Esophagus muscularis mucosa (tissue), 4 donors: ENCODE measurements around the gene SLC23A2. TPM values are rescaled to one million over a fixed set of nuclear protein-coding genes. Genes with fewer than 3 reads are reported as not detected.
A peak's percentile ranks its signal among the peaks of the same experiment; 100 is the strongest.

Experiments used
- DNase-seq: peaks from one replicate; pipeline ENCODE4 v3.0.0-alpha.2; 2017; ENCODE audit errors: extremely low spot score
- H3K27ac ChIP-seq, 4 donors: fragments of 200-600 bp; sonication (generic); replicated peaks in 1 of 4; 1 replicate in 3 of 4; 2 replicates in 1 of 4; pipeline ENCODE4 v1.5.1; 2016 to 2019; ENCODE audit warnings: mild to moderate bottlenecking in 1 of 4
- H3K27me3 ChIP-seq, 4 donors: fragments of 200-600 bp; sonication (generic); one replicate each; pipeline versions ENCODE4 v1.5.1 to v1.6.0; 2016 to 2019
- H3K36me3 ChIP-seq, 4 donors: fragments of 200-600 bp; sonication (generic); one replicate each; pipeline ENCODE4 v1.5.1; 2016 to 2019
- H3K4me1 ChIP-seq, 4 donors: fragments of 200-600 bp; sonication (generic); one replicate each; pipeline ENCODE4 v1.5.1; 2016 to 2019
- H3K4me3 ChIP-seq, 4 donors: fragments of 200-600 bp; sonication (generic); 1 replicate in 2 of 4; 2 replicates in 2 of 4; pipeline ENCODE4 v1.5.1; 2016 to 2019; ENCODE audit warnings: mild to moderate bottlenecking in 4 of 4, moderate library complexity in 1 of 4
- H3K9me3 ChIP-seq, 4 donors: fragments of 200-600 bp; sonication (generic); 1 replicate in 3 of 4; 2 replicates in 1 of 4; pipeline ENCODE4 v1.5.1; 2016 to 2019
- EP300 ChIP-seq: sonication (generic); formaldehyde crosslinking; IDR thresholded peaks from one replicate; pipeline ENCODE4 v1.6.1; 2017; ENCODE audit warnings: antibody characterized with exemption
- POLR2A ChIP-seq: fragments of 450-650 bp; IDR thresholded peaks from one replicate; pipeline ENCODE4 v1.6.1; 2017; ENCODE audit warnings: antibody characterized with exemption, moderate library complexity, mild to moderate bottlenecking, low read depth
- POLR2AphosphoS5 ChIP-seq, 2 donors: sonication (generic); formaldehyde crosslinking; IDR thresholded peaks; one replicate each; pipeline ENCODE4 v1.6.1; 2017; ENCODE audit warnings: antibody characterized with exemption in 2 of 2
- WGBS: methylation state at CpG from one replicate; pipeline ENCODE4 v1.1.5; 2018; 5-methylcytosine and 5-hydroxymethylcytosine counted together
- intact Hi-C: fragments of 100-400 bp; cut with DNase I; formaldehyde crosslinking; loops from one replicate; pipeline ENCODE4 v1.15.1; 2023
- total RNA-seq, 4 donors: library from RNA; depleted of rRNA; stranded (reverse); fragments of >200 nt; gene quantifications; one replicate each; pipeline versions ENCODE4 v1.1.0 to v1.2.1, GENCODE V29; 2016
- TF ChIP-seq, protein P1 (sequence below), 3 experiments: fragments of 200-600 bp in 2 of 3; fragments of 450-650 bp in 1 of 3; sonication (generic) in 2 of 3; IDR thresholded peaks; one replicate each; pipeline ENCODE4 v1.5.1; 2017 to 2019; ENCODE audit warnings: antibody characterized with exemption in 3 of 3, mild to moderate bottlenecking in 2 of 3, moderate library complexity in 1 of 3

Gene SLC23A2
- total RNA-seq, 4 donors from 2014 or later = 8.7 to 16.0 (median 12.2) TPM

DNA sequence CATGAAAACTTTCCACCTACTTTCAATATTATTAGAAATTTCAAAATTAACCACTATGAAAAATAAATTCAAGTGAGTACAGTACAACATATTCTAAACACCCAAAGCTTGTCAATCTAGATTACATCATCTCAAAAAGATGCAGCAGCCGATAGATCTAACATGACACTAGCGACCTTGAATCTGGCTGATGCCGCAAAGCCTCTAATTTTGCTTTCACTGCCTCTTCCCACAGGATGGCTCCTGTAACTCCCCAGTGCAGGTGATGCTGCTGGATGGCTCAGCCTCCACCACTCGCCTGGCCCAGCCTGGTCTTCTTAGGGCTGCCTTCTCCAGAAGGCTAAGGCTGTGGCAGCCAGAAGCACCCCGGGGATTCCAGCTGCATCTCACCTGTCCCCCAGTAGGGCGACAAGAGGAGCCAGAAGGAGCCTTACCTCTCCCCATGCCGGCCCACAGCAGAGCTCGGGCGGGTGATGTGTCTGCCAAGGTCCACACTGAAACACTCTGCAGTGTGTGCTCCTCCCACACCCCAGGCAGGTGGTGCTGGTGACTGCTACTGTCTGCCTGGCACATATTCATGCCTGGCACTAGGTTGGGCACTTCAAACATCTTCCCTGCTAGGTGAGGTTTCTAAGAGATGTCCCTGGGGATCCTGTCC, 82.1 kb downstream of the SLC23A2 start:
- H3K9me3 ChIP-seq = no peaks in the 10 kb centered on the region
- no peak overlapping the region for H3K4me3 ChIP-seq
- H3K27ac ChIP-seq = no peak overlapping the region
- H3K27me3 ChIP-seq = no peaks in the 10 kb centered on the region
- H3K4me1 ChIP-seq = peaks cover 0 to 23% (median 18%) of the 10 kb centered on the region in 4 donors
- TF ChIP-seq POLR2A = no peak
- no peak for TF ChIP-seq EP300
- TF ChIP-seq POLR2AphosphoS5 (IDR thresholded peaks at IDR 0.05) = no peak
- TF ChIP-seq, protein P1, sequence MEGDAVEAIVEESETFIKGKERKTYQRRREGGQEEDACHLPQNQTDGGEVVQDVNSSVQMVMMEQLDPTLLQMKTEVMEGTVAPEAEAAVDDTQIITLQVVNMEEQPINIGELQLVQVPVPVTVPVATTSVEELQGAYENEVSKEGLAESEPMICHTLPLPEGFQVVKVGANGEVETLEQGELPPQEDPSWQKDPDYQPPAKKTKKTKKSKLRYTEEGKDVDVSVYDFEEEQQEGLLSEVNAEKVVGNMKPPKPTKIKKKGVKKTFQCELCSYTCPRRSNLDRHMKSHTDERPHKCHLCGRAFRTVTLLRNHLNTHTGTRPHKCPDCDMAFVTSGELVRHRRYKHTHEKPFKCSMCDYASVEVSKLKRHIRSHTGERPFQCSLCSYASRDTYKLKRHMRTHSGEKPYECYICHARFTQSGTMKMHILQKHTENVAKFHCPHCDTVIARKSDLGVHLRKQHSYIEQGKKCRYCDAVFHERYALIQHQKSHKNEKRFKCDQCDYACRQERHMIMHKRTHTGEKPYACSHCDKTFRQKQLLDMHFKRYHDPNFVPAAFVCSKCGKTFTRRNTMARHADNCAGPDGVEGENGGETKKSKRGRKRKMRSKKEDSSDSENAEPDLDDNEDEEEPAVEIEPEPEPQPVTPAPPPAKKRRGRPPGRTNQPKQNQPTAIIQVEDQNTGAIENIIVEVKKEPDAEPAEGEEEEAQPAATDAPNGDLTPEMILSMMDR (IDR thresholded peaks at IDR 0.05) = no peak
- intact Hi-C loops = no loop called here
- no peak for DNase-seq
- 78% methylated on average over 3 of the region's 9 CpGs for WGBS
- H3K36me3 ChIP-seq = no peaks in the 10 kb centered on the region

DNA sequence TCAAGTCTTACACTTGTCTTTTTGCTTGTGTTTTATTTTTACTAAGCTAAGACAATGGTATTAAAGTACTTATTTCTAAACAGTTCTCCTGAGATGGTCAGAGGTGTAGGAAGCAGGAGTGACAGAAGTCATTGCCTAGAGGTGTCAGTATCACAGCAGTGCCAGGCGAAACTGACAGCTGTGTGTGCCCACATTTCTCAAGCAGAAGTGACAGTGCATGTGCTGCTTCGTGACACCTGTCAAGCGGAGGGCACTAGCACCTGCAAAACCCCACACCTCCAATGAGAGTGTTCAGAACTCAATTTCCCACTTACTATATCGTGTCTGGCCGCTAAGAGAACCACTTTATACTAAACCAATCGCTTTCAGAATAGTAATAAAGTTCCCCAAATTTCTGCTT, 82.8 kb downstream of the SLC23A2 start:
- no peak overlapping the region for H3K4me3 ChIP-seq
- no peaks in the 10 kb centered on the region for H3K36me3 ChIP-seq
- no peaks in the 10 kb centered on the region for H3K9me3 ChIP-seq
- no peaks in the 10 kb centered on the region for H3K27me3 ChIP-seq
- 88% methylated on average over 6 of the region's 6 CpGs for WGBS
- H3K27ac ChIP-seq = no peak overlapping the region
- intact Hi-C loops = no loop called here
- TF ChIP-seq POLR2A = no peak
- no peak for TF ChIP-seq EP300
- TF ChIP-seq, protein P1 (IDR thresholded peaks at IDR 0.05) = no peak
- TF ChIP-seq POLR2AphosphoS5 (IDR thresholded peaks at IDR 0.05) = no peak
- no peak for DNase-seq
- peaks cover 0 to 23% (median 18%) of the 10 kb centered on the region in 4 donors for H3K4me1 ChIP-seq

DNA sequence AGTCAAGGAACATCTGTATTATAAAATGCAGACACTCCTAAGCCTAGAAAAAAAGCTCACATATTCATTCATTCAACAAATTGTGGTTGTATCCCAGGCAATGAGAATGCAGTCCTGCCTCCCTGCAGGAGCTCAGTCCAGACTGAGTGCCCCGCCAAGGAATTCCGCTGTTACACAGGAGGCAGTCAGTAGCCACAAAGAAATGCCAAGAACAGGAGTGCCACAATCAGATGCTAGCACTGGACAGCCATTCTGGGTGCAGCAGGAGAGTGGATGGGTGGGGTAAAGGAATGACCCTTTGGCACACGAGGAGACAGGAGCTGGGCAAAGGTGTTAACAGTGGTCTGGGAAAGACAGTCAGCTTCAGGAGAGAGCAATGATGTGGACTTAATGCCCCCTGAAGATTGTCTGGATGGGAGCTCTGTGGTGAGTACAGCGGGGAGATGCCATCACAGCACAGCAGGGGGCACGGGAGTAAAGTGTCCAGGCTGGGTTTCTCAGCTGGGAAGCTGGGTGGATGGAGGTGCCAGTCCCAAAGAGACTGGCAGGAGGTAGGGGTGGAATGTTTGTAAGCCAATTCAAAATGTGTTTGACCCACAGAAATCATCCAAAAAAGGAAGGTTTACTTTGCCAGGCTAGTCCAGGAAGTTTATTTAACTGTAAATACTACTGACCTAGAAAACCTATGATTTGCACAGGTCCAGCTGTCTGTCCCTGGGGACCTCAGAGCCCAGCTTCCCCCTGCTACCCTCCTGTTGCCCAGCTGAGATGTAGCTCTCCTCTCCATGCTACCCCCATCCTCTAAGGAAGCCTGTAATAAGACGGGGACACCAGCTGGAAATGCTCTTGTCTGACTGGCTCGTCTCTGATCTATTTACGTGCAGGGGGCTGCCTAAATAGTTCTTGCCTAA, 84.1 kb downstream of the SLC23A2 start:
- DNase-seq = no peak
- intact Hi-C loops = no loop called here
- Histone ChIP-seq H3K27ac (no peak overlapping the region), H3K4me1 (peaks cover 0 to 23% (median 18%) of the 10 kb centered on the region in 4 donors), H3K27me3 (no peaks in the 10 kb centered on the region), H3K4me3 (no peak overlapping the region), H3K36me3 (peaks cover 0 to 6% (median 0%) of the 10 kb centered on the region in 4 donors), H3K9me3 (no peaks in the 10 kb centered on the region)
- 59% methylated on average over 7 of the region's 8 CpGs for WGBS
- no peak for TF ChIP-seq POLR2A
- TF ChIP-seq, protein P1 (IDR thresholded peaks at IDR 0.05) = peak in 1 of 3 experiments; percentile 14

DNA sequence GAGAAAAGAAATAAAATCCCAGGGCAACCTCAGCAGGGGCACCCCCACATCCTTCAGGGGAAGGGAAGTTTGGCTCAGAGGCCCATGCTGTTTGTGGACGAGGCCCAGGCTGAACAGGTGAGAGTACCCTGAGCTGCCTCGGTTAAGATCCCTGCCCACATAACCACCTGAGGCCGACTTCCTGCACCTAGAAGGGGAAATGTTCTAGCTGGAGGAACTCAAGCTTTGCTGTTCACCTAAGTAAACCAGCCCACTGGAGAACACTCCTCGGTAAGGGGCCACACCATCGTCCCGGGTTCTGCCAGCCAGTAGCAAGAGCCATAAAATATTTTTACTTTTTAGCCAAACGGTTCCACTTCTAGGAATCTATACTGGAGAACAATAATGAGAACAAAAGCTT, 88.2 kb downstream of the SLC23A2 start:
- 94% methylated on average over 7 of the region's 7 CpGs for WGBS

More for the DNA sequence above, 88.2 kb downstream of the SLC23A2 start:
- Histone ChIP-seq H3K9me3 (no peaks in the 10 kb centered on the region), H3K36me3 (peaks cover 0 to 17% (median 0%) of the 10 kb centered on the region in 4 donors), H3K4me1 (peaks cover 0 to 17% (median 15%) of the 10 kb centered on the region in 4 donors), H3K27ac (no peak overlapping the region), H3K27me3 (no peaks in the 10 kb centered on the region), H3K4me3 (no peak overlapping the region)
- TF ChIP-seq POLR2A (no peak), EP300 (no peak), POLR2AphosphoS5 (IDR thresholded peaks at IDR 0.05) (no peak)
- TF ChIP-seq, protein P1 (IDR thresholded peaks at IDR 0.05) = no peak
- DNase-seq = no peak
- intact Hi-C loops = no loop called here
